ENCODE data around the gene SHF. TPM values are rescaled to one million over a fixed set of nuclear protein-coding genes. Genes with fewer than 3 reads are reported as not detected.

Gene SHF
- total and polyA plus RNA-seq, 2 donors (not counting 3 experiments of a cell fraction or from before 2014, with no cell fraction given), result 2.8 to 5.2 TPM

DNA sequence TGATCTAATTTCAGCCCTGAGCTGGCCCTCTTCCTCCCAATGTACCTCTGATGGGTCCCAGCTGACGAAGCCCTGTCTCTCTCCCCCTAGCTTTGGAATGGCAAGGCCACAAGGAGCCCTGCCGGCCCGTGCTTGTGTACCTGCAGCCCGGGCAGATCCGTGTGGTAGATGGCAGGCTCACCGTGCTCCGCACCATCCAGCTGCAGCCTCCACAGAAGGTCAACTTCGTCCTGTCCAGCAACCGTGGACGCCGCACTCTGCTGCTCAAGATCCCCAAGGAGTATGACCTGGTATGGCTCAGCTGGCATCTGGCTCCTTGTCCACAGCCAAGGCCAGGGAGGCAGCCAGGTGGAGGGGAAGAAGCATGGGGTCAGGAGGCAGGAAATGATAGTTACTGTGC, 43.8 kb downstream of the SHF start:
- dilution Hi-C loops (cut with MboI; ENCODE audit: extremely low pct_ligation_motif_present, low sequenced_read_pairs), result no loop called here

More for the DNA sequence above, 43.8 kb downstream of the SHF start:
- Histone ChIP-seq H3K36me3 (ENCODE audit: control insufficient read depth in 2 of 2, extremely low read depth in 1 of 2, insufficient read depth in 2 of 2, low read length in 2 of 2) (no peaks in the 10 kb centered on the region), H3K27ac (ENCODE audit: insufficient read depth, low read depth, low read length) (no peak overlapping the region), H3K27me3 (ENCODE audit: control insufficient read depth in 2 of 2, insufficient read depth in 2 of 2, low read length in 2 of 2) (no peaks in the 10 kb centered on the region), H3K79me2 (ENCODE audit: control insufficient read depth, insufficient read depth, low read length) (no peaks in the 10 kb centered on the region), H3K9me3 (replicated peaks; ENCODE audit: control insufficient read depth, insufficient read depth, low read length) (no peaks in the 10 kb centered on the region), H4K20me1 (replicated peaks; ENCODE audit: control insufficient read depth, extremely low read depth, insufficient read depth, low read length) (no peaks in the 10 kb centered on the region), H3K9ac (replicated peaks; ENCODE audit: extremely low read depth, insufficient read depth, low read length) (no peak overlapping the region), H3K4me3 (replicated peaks in 1 of 3; ENCODE audit: insufficient read depth in 1 of 3, low read depth in 1 of 3, low read length in 3 of 3) (no peak overlapping the region), H3K9me1 (replicated peaks; ENCODE audit: control insufficient read depth, extremely low read depth, insufficient read depth, low read length) (no peaks in the 10 kb centered on the region), H2AFZ (ENCODE audit: low read depth, low read length) (no peak overlapping the region), H3K4me1 (ENCODE audit: control insufficient read depth, extremely low read depth, insufficient read depth, low read length) (no peaks in the 10 kb centered on the region), H3K4me2 (ENCODE audit: insufficient read depth, low read length) (no peak overlapping the region)
- TF ChIP-seq JUN (IDR thresholded peaks at IDR 0.05; ENCODE audit: borderline replicate concordance, insufficient read depth, insufficient read length, low read depth) (no peak), POLR2AphosphoS5 (IDR thresholded peaks at IDR 0.05; ENCODE audit: insufficient read depth, low read depth, low read length) (no peak), MYC (IDR thresholded peaks at IDR 0.05; ENCODE audit: low read depth, low read length) (no peak), FOS (IDR thresholded peaks at IDR 0.05; ENCODE audit: borderline replicate concordance, insufficient read depth, low read length) (no peak), POLR2A (IDR thresholded peaks at IDR 0.05; ENCODE audit: low read depth, low read length) (no peak), GATA2 (IDR thresholded peaks at IDR 0.05; ENCODE audit: insufficient read depth, insufficient read length, low read depth, low read length) (no peak), EZH2 (IDR thresholded peaks at IDR 0.05; ENCODE audit: borderline replicate concordance, low read depth, low read length, severe bottlenecking) (no peak)
- TF ChIP-seq, protein P1, sequence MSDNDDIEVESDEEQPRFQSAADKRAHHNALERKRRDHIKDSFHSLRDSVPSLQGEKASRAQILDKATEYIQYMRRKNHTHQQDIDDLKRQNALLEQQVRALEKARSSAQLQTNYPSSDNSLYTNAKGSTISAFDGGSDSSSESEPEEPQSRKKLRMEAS (IDR thresholded peaks at IDR 0.05; ENCODE audit: insufficient read depth, insufficient read length), result no peak
- TF ChIP-seq, protein P2, sequence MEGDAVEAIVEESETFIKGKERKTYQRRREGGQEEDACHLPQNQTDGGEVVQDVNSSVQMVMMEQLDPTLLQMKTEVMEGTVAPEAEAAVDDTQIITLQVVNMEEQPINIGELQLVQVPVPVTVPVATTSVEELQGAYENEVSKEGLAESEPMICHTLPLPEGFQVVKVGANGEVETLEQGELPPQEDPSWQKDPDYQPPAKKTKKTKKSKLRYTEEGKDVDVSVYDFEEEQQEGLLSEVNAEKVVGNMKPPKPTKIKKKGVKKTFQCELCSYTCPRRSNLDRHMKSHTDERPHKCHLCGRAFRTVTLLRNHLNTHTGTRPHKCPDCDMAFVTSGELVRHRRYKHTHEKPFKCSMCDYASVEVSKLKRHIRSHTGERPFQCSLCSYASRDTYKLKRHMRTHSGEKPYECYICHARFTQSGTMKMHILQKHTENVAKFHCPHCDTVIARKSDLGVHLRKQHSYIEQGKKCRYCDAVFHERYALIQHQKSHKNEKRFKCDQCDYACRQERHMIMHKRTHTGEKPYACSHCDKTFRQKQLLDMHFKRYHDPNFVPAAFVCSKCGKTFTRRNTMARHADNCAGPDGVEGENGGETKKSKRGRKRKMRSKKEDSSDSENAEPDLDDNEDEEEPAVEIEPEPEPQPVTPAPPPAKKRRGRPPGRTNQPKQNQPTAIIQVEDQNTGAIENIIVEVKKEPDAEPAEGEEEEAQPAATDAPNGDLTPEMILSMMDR (IDR thresholded peaks at IDR 0.05; ENCODE audit: extremely low read depth in 1 of 2, insufficient read depth in 1 of 2, low read depth in 1 of 2, low read length in 2 of 2), result no peak
- DNase-seq (ENCODE audit: low read depth, low spot score) (no peak), FAIRE-seq (no peak)
- intact Hi-C loops (cut with micrococcal nuclease), result no loop called here
- ChIA-PET POLR2A (no interaction called here), CTCF (interaction anchor here (3.6 kb wide), 1 partner anchor 26 kb away, joined by 9 read pairs; no protein-coding TSS in a partner anchor)
- no TSS peak for BruUV-seq (replicated peaks)

Data from endothelial cell of umbilical vein (primary cell).